GM23338 (cell line): ENCODE measurements around the gene RBMS2. TPM values are rescaled to one million over a fixed set of nuclear protein-coding genes. Genes with fewer than 3 reads are reported as not detected.
A peak's percentile ranks its signal among the peaks of the same experiment; 100 is the strongest.

ENCODE experiments used
- ATAC-seq: fragments of 200-7000 bp; cut with Tn5 transposase; 3 replicates; pipeline ENCODE4 v1.9.1; 2020
- DNase-seq: peaks from one replicate; pipeline ENCODE4 v3.0.0-alpha.2; 2015; ENCODE audit warnings: low spot score
- H2AFZ ChIP-seq: fragments of 200-600 bp; sonication (generic); 2 replicates; pipeline ENCODE4 v1.8.0; 2016; ENCODE audit warnings: antibody characterized with exemption, mild to moderate bottlenecking, moderate library complexity
- H3F3A ChIP-seq: fragments of 200-600 bp; sonication (generic); replicated peaks from 2 replicates; pipeline ENCODE4 v1.8.0; 2017; ENCODE audit warnings: antibody characterized with exemption, mixed run types, low read depth
- H3K27ac ChIP-seq: fragments of 200-600 bp; sonication (generic); 2 replicates; pipeline ENCODE4 v1.6.1; 2016; ENCODE audit warnings: low read depth
- H3K27me3 ChIP-seq: fragments of 200-600 bp; sonication (generic); 2 replicates; pipeline ENCODE4 v1.8.0; 2016; ENCODE audit warnings: mild to moderate bottlenecking, mixed run types, moderate library complexity; ENCODE audit not compliant: insufficient read depth
- H3K36me3 ChIP-seq: fragments of 200-600 bp; sonication (generic); 2 replicates; pipeline ENCODE4 v1.8.0; 2016; ENCODE audit warnings: mild to moderate bottlenecking; ENCODE audit not compliant: insufficient read depth
- H3K4me1 ChIP-seq: fragments of 200-600 bp; sonication (generic); 2 replicates; pipeline ENCODE4 v1.8.0; 2016; ENCODE audit warnings: mild to moderate bottlenecking, moderate library complexity; ENCODE audit not compliant: insufficient read depth
- H3K4me2 ChIP-seq: fragments of 200-600 bp; sonication (generic); 2 replicates; pipeline ENCODE4 v1.7.1; 2017; ENCODE audit warnings: mixed run types
- H3K4me3 ChIP-seq: fragments of 200-600 bp; sonication (generic); 2 replicates; pipeline ENCODE4 v1.6.1; 2016; ENCODE audit warnings: mixed run types
- H3K79me2 ChIP-seq: fragments of 200-600 bp; sonication (generic); replicated peaks from 2 replicates; pipeline ENCODE4 v1.8.0; 2017; ENCODE audit warnings: mild to moderate bottlenecking; ENCODE audit not compliant: insufficient read depth
- H3K9me2 ChIP-seq: fragments of 200-600 bp; sonication (generic); 2 replicates; pipeline ENCODE4 v1.8.0; 2017; ENCODE audit not compliant: insufficient read depth
- H4K20me1 ChIP-seq: fragments of 200-600 bp; sonication (generic); replicated peaks from 2 replicates; pipeline ENCODE4 v1.8.0; 2017; ENCODE audit warnings: mild to moderate bottlenecking; ENCODE audit not compliant: insufficient read depth
- H3K27ac Mint-ChIP-seq: 2 replicates; pipeline ENCODE4 v1.8.0; 2020; ENCODE audit warnings: inconsistent platforms, mild to moderate bottlenecking, moderate library complexity, mixed read lengths
- H3K27me3 Mint-ChIP-seq: 3 replicates; pipeline ENCODE4 v1.8.0; 2022; ENCODE audit warnings: low read depth, mild to moderate bottlenecking, moderate library complexity, mixed read lengths, inconsistent platforms; ENCODE audit not compliant: insufficient read depth, poor library complexity
- H3K36me3 Mint-ChIP-seq: 3 replicates; pipeline ENCODE4 v1.8.0; 2021; ENCODE audit warnings: low read depth, mild to moderate bottlenecking, inconsistent platforms, moderate library complexity, mixed read lengths
- H3K4me1 Mint-ChIP-seq: 3 replicates; pipeline ENCODE4 v1.8.0; 2020; ENCODE audit warnings: mild to moderate bottlenecking, inconsistent platforms, mixed read lengths
- H3K4me3 Mint-ChIP-seq: 3 replicates; pipeline ENCODE4 v1.8.0; 2021; ENCODE audit warnings: moderate library complexity, mild to moderate bottlenecking, inconsistent platforms, mixed read lengths
- H3K9me3 Mint-ChIP-seq: 3 replicates; pipeline ENCODE4 v1.8.0; 2020; ENCODE audit warnings: moderate library complexity, mild to moderate bottlenecking, inconsistent platforms, mixed read lengths
- JUNB ChIP-seq: IDR thresholded peaks from one replicate; pipeline ENCODE4 v1.6.1; 2016; ENCODE audit warnings: antibody characterized with exemption; ENCODE audit not compliant: unreplicated experiment
- polyA plus RNA-seq: library from polyadenylated mRNA; unstranded; fragments of >200 nt; fragmentation: Nextera tagmentation; extraction: Ambion mirVana; gene quantifications from 2 replicates; pipeline ENCODE4 v1.2.1, GENCODE V29; 2016
- total RNA-seq: library from RNA; depleted of rRNA; stranded (reverse); fragments of >200 nt; shearing (Covaris generic); gene quantifications from 2 replicates; pipeline ENCODE4 v1.2.3, GENCODE V29; 2014
- TF ChIP-seq, protein P1 (sequence below), 2 experiments: fragments of 200-600 bp in 1 of 2; sonication (generic) in 1 of 2; conservative IDR thresholded peaks; 2 replicates each; pipeline versions ENCODE4 v1.5.1 to v1.6.1; 2016 to 2017; ENCODE audit warnings: antibody characterized with exemption in 2 of 2, low read depth in 2 of 2, mild to moderate bottlenecking in 2 of 2, moderate library complexity in 1 of 2
- TF ChIP-seq, protein P2 (sequence below): IDR thresholded peaks from one replicate; pipeline ENCODE4 v1.6.1; 2018; ENCODE audit warnings: antibody characterized with exemption; ENCODE audit not compliant: unreplicated experiment
- TF ChIP-seq, protein P3 (sequence below): fragments of 250-450 bp; sonication (Bioruptor Pico); IDR thresholded peaks from 2 replicates; pipeline ENCODE4 v1.5.0; 2020; ENCODE audit warnings: mild to moderate bottlenecking, moderate library complexity

Gene RBMS2
- total and polyA plus RNA-seq, 2 experiments from 2014 or later: 9.2 to 16.8 TPM

DNA sequence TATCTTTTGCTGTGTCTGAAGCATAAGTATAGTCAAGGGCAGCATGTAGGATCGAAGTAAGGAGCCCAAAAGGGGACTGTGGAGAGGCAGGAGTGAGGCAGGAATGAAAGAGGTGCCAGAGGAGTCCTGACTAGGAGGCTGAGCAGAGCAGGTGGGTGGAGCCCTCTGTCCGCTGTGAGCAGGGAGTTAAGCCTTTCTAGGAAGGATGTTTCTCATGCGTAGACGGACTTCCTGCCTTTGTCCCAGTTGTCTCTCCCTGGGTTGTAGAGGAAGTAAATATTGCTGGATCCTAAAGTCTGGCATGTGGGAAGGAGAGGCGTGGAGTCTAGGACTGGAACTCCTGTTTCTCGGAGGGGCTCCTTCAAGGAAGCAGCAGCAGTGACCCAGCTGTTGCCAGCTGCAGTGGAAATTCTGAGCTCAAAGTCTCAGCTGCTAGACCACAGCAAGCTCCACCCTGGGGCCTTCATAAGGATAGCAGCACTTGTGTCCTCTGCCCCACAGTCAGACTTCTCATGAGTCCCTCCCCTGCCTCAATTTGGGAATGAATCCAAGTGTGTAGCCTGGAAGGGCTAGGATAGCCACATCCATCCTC lies 44.0 kb downstream of the RBMS2 start:
- no peaks in the 10 kb centered on the region for H3K9me2 ChIP-seq
- TF ChIP-seq, protein P1, sequence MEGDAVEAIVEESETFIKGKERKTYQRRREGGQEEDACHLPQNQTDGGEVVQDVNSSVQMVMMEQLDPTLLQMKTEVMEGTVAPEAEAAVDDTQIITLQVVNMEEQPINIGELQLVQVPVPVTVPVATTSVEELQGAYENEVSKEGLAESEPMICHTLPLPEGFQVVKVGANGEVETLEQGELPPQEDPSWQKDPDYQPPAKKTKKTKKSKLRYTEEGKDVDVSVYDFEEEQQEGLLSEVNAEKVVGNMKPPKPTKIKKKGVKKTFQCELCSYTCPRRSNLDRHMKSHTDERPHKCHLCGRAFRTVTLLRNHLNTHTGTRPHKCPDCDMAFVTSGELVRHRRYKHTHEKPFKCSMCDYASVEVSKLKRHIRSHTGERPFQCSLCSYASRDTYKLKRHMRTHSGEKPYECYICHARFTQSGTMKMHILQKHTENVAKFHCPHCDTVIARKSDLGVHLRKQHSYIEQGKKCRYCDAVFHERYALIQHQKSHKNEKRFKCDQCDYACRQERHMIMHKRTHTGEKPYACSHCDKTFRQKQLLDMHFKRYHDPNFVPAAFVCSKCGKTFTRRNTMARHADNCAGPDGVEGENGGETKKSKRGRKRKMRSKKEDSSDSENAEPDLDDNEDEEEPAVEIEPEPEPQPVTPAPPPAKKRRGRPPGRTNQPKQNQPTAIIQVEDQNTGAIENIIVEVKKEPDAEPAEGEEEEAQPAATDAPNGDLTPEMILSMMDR (conservative IDR thresholded peaks at IDR 0.05; ENCODE audit: low read depth in 2 of 2): 0 out of 4 replicates have a peak, but pooled peaks of 1 of the 2 experiments have one; percentile 5
- TF ChIP-seq JUNB: no peak
- TF ChIP-seq, protein P2, sequence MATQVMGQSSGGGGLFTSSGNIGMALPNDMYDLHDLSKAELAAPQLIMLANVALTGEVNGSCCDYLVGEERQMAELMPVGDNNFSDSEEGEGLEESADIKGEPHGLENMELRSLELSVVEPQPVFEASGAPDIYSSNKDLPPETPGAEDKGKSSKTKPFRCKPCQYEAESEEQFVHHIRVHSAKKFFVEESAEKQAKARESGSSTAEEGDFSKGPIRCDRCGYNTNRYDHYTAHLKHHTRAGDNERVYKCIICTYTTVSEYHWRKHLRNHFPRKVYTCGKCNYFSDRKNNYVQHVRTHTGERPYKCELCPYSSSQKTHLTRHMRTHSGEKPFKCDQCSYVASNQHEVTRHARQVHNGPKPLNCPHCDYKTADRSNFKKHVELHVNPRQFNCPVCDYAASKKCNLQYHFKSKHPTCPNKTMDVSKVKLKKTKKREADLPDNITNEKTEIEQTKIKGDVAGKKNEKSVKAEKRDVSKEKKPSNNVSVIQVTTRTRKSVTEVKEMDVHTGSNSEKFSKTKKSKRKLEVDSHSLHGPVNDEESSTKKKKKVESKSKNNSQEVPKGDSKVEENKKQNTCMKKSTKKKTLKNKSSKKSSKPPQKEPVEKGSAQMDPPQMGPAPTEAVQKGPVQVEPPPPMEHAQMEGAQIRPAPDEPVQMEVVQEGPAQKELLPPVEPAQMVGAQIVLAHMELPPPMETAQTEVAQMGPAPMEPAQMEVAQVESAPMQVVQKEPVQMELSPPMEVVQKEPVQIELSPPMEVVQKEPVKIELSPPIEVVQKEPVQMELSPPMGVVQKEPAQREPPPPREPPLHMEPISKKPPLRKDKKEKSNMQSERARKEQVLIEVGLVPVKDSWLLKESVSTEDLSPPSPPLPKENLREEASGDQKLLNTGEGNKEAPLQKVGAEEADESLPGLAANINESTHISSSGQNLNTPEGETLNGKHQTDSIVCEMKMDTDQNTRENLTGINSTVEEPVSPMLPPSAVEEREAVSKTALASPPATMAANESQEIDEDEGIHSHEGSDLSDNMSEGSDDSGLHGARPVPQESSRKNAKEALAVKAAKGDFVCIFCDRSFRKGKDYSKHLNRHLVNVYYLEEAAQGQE: no peak
- TF ChIP-seq, protein P3, sequence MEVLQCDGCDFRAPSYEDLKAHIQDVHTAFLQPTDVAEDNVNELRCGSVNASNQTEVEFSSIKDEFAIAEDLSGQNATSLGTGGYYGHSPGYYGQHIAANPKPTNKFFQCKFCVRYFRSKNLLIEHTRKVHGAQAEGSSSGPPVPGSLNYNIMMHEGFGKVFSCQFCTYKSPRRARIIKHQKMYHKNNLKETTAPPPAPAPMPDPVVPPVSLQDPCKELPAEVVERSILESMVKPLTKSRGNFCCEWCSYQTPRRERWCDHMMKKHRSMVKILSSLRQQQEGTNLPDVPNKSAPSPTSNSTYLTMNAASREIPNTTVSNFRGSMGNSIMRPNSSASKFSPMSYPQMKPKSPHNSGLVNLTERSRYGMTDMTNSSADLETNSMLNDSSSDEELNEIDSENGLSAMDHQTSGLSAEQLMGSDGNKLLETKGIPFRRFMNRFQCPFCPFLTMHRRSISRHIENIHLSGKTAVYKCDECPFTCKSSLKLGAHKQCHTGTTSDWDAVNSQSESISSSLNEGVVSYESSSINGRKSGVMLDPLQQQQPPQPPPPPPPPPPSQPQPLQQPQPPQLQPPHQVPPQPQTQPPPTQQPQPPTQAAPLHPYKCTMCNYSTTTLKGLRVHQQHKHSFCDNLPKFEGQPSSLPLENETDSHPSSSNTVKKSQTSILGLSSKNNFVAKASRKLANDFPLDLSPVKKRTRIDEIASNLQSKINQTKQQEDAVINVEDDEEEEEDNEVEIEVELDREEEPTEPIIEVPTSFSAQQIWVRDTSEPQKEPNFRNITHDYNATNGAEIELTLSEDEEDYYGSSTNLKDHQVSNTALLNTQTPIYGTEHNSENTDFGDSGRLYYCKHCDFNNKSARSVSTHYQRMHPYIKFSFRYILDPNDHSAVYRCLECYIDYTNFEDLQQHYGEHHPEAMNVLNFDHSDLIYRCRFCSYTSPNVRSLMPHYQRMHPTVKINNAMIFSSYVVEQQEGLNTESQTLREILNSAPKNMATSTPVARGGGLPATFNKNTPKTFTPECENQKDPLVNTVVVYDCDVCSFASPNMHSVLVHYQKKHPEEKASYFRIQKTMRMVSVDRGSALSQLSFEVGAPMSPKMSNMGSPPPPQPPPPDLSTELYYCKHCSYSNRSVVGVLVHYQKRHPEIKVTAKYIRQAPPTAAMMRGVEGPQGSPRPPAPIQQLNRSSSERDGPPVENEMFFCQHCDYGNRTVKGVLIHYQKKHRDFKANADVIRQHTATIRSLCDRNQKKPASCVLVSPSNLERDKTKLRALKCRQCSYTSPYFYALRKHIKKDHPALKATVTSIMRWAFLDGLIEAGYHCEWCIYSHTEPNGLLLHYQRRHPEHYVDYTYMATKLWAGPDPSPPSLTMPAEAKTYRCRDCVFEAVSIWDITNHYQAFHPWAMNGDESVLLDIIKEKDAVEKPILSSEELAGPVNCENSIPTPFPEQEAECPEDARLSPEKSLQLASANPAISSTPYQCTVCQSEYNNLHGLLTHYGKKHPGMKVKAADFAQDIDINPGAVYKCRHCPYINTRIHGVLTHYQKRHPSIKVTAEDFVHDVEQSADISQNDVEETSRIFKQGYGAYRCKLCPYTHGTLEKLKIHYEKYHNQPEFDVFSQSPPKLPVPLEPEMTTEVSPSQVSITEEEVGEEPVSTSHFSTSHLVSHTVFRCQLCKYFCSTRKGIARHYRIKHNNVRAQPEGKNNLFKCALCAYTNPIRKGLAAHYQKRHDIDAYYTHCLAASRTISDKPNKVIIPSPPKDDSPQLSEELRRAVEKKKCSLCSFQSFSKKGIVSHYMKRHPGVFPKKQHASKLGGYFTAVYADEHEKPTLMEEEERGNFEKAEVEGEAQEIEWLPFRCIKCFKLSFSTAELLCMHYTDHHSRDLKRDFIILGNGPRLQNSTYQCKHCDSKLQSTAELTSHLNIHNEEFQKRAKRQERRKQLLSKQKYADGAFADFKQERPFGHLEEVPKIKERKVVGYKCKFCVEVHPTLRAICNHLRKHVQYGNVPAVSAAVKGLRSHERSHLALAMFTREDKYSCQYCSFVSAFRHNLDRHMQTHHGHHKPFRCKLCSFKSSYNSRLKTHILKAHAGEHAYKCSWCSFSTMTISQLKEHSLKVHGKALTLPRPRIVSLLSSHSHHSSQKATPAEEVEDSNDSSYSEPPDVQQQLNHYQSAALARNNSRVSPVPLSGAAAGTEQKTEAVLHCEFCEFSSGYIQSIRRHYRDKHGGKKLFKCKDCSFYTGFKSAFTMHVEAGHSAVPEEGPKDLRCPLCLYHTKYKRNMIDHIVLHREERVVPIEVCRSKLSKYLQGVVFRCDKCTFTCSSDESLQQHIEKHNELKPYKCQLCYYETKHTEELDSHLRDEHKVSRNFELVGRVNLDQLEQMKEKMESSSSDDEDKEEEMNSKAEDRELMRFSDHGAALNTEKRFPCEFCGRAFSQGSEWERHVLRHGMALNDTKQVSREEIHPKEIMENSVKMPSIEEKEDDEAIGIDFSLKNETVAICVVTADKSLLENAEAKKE (CRISPR knock-in tag): no peak
- Mint-ChIP-seq H3K4me1 (peaks cover 8% of the 10 kb centered on the region), H3K27me3 (peaks cover 2% of the 10 kb centered on the region), H3K4me3 (peak overlapping the region; percentile 3; the same call in 2 of the 3 replicates), H3K36me3 (no peaks in the 10 kb centered on the region), H3K9me3 (no peaks in the 10 kb centered on the region), H3K27ac (peak overlapping the region; percentile 74)
- H3K27me3 ChIP-seq: no peaks in the 10 kb centered on the region
- DNase-seq: peak; percentile 63
- H4K20me1 ChIP-seq: no peaks in the 10 kb centered on the region
- H3K79me2 ChIP-seq: no peaks in the 10 kb centered on the region
- no peak overlapping the region for H2AFZ ChIP-seq
- H3K4me1 ChIP-seq: peaks cover 4% of the 10 kb centered on the region; the same call in 1 of the 2 replicates
- no peaks in the 10 kb centered on the region for H3F3A ChIP-seq
- no peak overlapping the region for H3K4me2 ChIP-seq
- peak; percentile 94 for ATAC-seq
- H3K36me3 ChIP-seq: no peaks in the 10 kb centered on the region
- H3K27ac ChIP-seq: peak overlapping the region; percentile 75; the same call in 1 of the 2 replicates
- H3K4me3 ChIP-seq: no peak overlapping the region
